ENCODE data around the gene SERPINA6.
"Not testable (repeated sequence)": the region's sequence is repeated elsewhere in the genome, so short reads cannot be mapped to it uniquely, and the experiment has no call there.

SERPINA6 gene

GRCh38 chr14:94320243-94320642 lies 2.9 kb downstream of the SERPINA6 start:
- DNase-seq: no peak

- no peak for DNase-seq
Observed at GRCh38 chr14:94317259-94317658, 5.9 kb downstream of the SERPINA6 start.

GRCh38 chr14:94316692-94317091 lies 6.4 kb downstream of the SERPINA6 start:
- DNase-seq: no peak

- no peak for DNase-seq
Observed at GRCh38 chr14:94314890-94315289, 8.2 kb downstream of the SERPINA6 start.

- no peak for DNase-seq
Observed at GRCh38 chr14:94313991-94314655, 9.0 kb downstream of the SERPINA6 start.

GRCh38 chr14:94312481-94313246 lies 10.5 kb downstream of the SERPINA6 start:
- no peak for DNase-seq

GRCh38 chr14:94310248-94310647 lies 12.9 kb downstream of the SERPINA6 start:
- no peak for DNase-seq

- no peak for DNase-seq
Observed at GRCh38 chr14:94309721-94310120, 13.4 kb downstream of the SERPINA6 start.

GRCh38 chr14:94307410-94307992 lies 15.6 kb downstream of the SERPINA6 start:
- no peak for DNase-seq

GRCh38 chr14:94306047-94306978 lies 16.8 kb downstream of the SERPINA6 start:
- no peak for DNase-seq

GRCh38 chr14:94305620-94306019 lies 17.5 kb downstream of the SERPINA6 start:
- no peak for DNase-seq

- no peak for DNase-seq
Observed at GRCh38 chr14:94304243-94304642, 18.9 kb downstream of the SERPINA6 start.

GRCh38 chr14:94303111-94303510 lies 20.0 kb downstream of the SERPINA6 start:
- DNase-seq: no peak

- no peak for DNase-seq
Observed at GRCh38 chr14:94298130-94298529, 25.0 kb downstream of the SERPINA6 start.

- DNase-seq: not testable (repeated sequence)
Observed at GRCh38 chr14:94296181-94296545, 27.0 kb downstream of the SERPINA6 start.

GRCh38 chr14:94295360-94296180 lies 27.6 kb downstream of the SERPINA6 start:
- DNase-seq: no peak

GRCh38 chr14:94293578-94293924 lies 29.6 kb downstream of the SERPINA6 start:
- no peak for DNase-seq

- no peak for DNase-seq
Observed at GRCh38 chr14:94292872-94293577, 30.1 kb downstream of the SERPINA6 start, which contains the start of gene SERPINA10. TSS of gene SERPINA10 (minus strand) at chr14:94293268. CDS start at chr14:94290593, 2,675 bp downstream.

GRCh38 chr14:94292526-94292871 lies 30.6 kb downstream of the SERPINA6 start:
- DNase-seq: no peak

GRCh38 chr14:94291906-94292525 lies 31.1 kb downstream of the SERPINA6 start:
- no peak for DNase-seq
